Endothelial cell of hepatic sinusoid (primary cell): ENCODE measurements around the gene RMND5B.
"Not testable (repeated sequence)": the region's sequence is repeated elsewhere in the genome, so short reads cannot be mapped to it uniquely, and the experiment has no call there.

Experiments used
- in situ Hi-C: cut with HindIII; loops from 2 replicates; pipeline ENCODE4 v1.10.0; 2017; ENCODE audit warnings: low sequenced_read_pairs

The RMND5B gene

GRCh38 chr5:178129296-178129695 is 1.5 kb upstream of the RMND5B start:
- in situ Hi-C loops, result no loop called here

- in situ Hi-C loops, result not testable (repeated sequence)
Observed at GRCh38 chr5:178130234-178130575, 609 bp upstream of the RMND5B start.

- in situ Hi-C loops, result no loop called here
Observed at GRCh38 chr5:178131446-178131996, 707 bp downstream of the RMND5B start.

DNA sequence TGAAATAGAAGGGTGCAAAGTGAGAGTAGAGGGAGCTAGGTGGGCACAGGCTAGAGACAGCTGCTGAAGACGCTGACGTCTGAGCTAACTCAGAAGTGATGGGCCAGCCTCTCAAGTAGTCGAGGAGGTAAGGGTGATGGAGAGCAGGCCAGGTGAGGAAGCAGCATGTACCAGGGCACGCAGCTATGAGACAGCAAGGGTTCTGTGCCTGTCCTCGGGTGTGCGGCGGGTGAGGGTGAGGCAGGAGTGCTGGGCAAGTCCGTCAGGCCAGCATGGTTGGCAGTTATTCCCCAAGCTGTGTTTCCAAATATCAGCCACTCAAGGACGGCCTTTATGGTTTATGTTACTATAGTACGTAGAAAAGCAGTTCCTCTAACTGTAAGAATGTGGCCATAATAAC is 6.2 kb downstream of the RMND5B start:
- in situ Hi-C loops, result no loop called here

DNA sequence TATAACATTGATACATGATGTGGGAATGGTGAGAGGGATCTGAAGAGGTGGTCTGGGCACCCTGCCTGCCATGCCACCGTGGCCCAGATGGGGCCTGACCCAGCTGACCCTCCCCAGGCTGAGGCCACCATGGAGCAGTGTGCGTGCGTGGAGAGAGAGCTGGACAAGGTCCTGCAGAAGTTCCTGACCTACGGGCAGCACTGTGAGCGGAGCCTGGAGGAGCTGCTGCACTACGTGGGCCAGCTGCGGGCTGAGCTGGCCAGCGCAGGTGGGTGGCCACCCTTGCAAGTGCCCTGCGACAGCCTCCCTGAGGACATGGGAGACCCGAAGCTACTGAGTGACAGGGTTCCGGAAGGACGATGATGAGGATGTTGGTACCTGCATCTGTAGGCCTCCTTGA is 7.2 kb downstream of the RMND5B start:
- in situ Hi-C loops, result no loop called here

GRCh38 chr5:178141550-178141949 is 10.7 kb downstream of the RMND5B start:
- in situ Hi-C loops, result loop anchor here (5.0 kb wide), 1 partner anchor 64 kb away; no protein-coding TSS in a partner anchor

DNA sequence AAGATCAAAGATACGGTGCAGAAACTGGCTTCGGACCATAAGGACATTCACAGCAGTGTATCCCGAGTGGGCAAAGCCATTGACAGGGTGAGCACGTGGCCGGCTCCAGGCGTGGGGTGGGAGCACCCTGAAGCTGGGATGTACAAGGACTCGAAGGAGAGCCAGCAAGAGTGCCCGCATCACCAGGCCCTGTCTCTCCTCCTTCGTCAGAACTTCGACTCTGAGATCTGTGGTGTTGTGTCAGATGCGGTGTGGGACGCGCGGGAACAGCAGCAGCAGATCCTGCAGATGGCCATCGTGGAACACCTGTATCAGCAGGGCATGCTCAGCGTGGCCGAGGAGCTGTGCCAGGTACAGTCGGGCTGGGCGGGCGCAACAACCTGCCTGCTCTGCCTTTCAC is 11.8 kb downstream of the RMND5B start:
- in situ Hi-C loops, result loop anchor here (5.0 kb wide), 1 partner anchor 65 kb away; no protein-coding TSS in a partner anchor

DNA sequence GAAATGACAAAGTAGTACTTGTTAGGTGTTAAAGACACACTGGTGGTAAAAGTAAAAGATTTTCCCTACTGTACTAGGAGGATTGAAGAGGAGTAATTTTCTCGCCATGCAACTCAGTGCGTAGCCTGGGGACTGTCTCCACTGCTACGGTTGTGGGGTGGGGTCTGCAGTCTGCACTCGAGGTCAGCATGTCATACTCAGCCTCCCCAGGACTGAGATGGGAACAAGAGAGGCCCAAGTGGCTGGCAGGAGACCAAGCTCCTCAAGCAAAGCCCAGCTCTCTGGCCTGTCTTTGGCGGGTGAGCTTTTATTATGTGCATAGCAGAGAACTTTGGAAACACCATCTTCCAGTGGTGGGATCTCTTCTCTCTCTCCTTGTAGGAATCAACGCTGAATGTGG is 12.4 kb downstream of the RMND5B start:
- in situ Hi-C loops, result loop anchor here (5.0 kb wide), 1 partner anchor 66 kb away; no protein-coding TSS in a partner anchor

- in situ Hi-C loops, result loop anchor here (5.0 kb wide), 1 partner anchor 67 kb away; no protein-coding TSS in a partner anchor
Observed at GRCh38 chr5:178143901-178144300, 13.1 kb downstream of the RMND5B start.

- in situ Hi-C loops, result no loop called here
Observed at GRCh38 chr5:178145965-178146820, 15.4 kb downstream of the RMND5B start.

GRCh38 chr5:178147406-178147805 is 16.6 kb downstream of the RMND5B start:
- in situ Hi-C loops, result no loop called here

DNA sequence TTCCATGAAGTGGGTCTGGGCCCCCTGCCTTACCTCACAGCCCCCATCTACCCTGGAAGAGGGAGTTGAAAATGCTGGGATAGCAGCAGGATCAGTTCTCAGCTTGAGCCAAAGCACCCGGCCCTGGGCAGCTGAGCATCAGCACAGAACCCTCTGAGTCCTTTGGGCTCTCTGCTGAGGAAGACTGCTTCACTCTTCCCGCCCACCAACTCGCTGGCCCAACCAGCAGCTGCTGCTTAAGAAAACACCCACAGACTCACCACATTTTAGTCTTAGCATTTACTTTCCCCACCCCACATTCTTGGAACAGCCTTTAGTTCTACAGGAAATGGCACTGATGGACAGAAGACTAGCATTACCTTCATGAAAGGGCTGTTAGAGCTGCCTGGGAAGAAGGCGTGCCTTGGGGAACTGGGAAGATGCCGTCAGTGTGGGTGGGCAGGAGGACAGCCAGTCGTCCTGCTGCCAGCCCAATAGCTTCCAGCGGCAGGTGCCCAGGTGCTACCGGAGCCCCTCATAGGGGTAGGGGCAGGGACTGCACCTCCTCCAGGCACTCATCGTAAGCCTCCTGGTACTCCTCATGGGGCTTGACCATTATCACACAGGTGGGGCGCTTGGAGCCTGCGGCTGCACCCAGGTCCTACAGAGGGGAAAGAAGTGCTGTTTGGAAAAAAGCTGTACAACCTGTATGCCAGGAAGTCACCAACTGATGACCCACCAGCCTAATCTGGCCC is 18.6 kb downstream of the RMND5B start:
- in situ Hi-C loops, result no loop called here

- in situ Hi-C loops, result no loop called here
Observed at GRCh38 chr5:178150977-178151734, 20.3 kb downstream of the RMND5B start.

- in situ Hi-C loops, result no loop called here
Observed at GRCh38 chr5:178152491-178153444, 22.0 kb downstream of the RMND5B start.

DNA sequence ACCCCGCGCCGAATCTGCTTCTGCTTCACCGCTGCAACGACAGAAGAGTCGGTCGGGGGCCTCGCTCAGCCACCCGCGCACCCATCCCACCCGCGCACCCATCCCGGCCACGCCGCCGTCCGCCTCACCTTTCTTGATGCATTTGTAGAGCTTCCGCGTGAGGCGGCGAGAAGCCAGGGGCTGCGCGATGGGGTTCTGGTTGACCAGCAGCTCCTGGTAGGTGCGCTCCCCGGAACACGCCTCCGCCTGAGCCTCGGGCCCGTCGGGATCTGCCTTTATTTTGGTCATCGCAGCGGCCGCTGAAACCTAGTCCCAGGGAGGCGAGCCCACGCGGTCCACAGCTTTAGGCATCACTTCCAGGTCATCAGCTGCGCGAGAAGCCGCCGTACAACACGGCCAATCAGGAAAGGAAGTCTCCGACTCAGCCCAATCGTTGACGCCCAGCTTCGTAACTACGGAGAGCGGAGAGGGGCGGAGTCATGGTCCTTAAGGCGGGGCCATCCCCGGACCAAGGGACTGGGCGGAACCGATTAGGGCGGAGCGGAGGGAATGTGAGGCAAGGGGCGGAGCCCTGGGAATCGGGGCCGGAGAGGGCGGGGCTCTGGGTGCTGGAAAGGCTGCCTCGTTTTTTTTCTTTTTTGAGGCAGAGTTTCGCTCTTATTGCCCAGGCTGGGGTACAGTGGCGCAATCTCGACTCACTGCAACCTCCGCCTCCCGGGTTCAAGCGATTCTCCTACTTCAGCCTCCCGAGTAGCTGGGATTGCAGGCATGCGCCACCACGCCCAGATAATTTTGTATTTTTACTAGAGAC is 22.9 kb downstream of the RMND5B start, which contains the start of gene NHP2:
NHP2 (minus strand) TSS at position 356 of the 811 bp plus-strand sequence; CDS start at position 288, 68 bp downstream.
- in situ Hi-C loops, result no loop called here

DNA sequence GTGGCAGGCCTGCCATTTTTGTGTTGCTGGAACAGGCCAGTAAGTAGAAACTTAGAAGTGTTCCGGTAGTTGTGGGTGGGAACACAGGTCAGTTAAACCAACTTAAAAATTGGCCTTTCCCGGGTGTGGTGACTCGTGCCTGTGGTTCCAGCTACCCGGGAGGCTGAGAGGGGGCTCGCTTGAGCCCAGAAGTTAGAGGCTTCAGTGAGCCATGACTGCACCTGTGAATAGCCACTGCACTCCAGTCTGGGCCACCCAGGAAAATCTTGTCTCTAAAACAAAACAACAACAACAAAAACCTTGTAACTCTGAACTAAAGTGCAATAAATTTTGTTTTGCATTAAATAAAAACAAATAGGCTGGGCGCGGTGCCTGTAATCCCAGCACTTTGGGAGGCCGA is 24.3 kb downstream of the RMND5B start:
- in situ Hi-C loops, result no loop called here

DNA sequence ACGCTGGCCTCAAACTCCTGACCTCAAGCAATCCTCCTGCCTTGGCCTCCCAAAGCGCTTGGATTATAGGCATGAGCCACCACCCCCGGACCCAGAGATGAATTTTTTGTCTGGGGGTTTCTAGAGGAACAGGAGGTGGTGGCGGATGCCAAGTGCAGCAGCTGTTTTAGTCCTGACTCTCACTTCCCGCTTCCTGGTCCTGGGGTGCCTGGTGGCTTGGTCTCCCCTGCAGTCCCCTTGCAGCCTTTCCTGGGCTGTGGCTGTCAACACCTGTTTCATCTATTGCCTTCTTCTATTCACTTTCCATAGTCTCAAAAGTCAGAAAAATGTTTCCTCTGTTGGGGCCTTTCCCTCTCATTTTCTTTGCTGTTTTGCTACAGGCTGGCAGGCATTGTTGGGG is 29.4 kb downstream of the RMND5B start:
- in situ Hi-C loops, result no loop called here

DNA sequence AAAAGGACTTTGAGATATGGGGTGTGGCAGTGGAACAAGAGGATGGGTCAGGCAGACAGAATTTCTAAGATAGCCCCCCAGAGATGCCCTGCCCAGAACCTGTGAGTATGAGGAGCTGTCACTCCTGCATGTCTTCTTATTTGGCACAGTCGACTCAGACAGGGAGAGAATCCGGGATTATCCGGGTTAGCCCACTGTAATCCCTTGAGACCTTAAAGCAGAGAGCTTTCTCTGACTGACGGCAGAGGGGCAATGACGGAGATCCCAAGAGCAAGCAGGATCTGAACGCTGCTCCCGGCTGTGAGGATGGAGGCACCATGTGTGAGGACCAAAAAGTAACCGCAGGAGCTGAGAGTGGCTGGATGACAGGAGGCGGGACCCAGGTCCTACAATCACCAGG is 31.7 kb downstream of the RMND5B start:
- in situ Hi-C loops, result no loop called here
